GM23248 (cell line): ENCODE measurements around the gene LIMA1. TPM values are rescaled to one million over a fixed set of nuclear protein-coding genes. Genes with fewer than 3 reads are reported as not detected.

ENCODE experiments used
- DNase-seq: peaks from one replicate; pipeline ENCODE4 v3.0.0-alpha.2; 2015
- H2AFZ ChIP-seq: fragments of 200-600 bp; sonication (generic); 2 replicates; pipeline ENCODE4 v1.6.1; 2016; ENCODE audit warnings: antibody characterized with exemption
- H3F3A ChIP-seq: fragments of 200-600 bp; sonication (generic); 2 replicates; pipeline ENCODE4 v1.6.1; 2016; ENCODE audit warnings: mild to moderate bottlenecking, antibody characterized with exemption, mixed run types; ENCODE audit not compliant: insufficient read depth
- H3K27ac ChIP-seq: fragments of 200-600 bp; sonication (generic); 2 replicates; pipeline ENCODE4 v1.5.1; 2016; ENCODE audit warnings: mild to moderate bottlenecking
- H3K27me3 ChIP-seq: fragments of 200-600 bp; sonication (generic); replicated peaks from 2 replicates; pipeline ENCODE4 v1.6.1; 2016; ENCODE audit warnings: mild to moderate bottlenecking; ENCODE audit not compliant: insufficient read depth
- H3K36me3 ChIP-seq: fragments of 200-600 bp; sonication (generic); 2 replicates; pipeline ENCODE4 v1.6.1; 2016; ENCODE audit warnings: low read depth, mild to moderate bottlenecking
- H3K4me1 ChIP-seq: fragments of 200-600 bp; sonication (generic); 2 replicates; pipeline ENCODE4 v1.6.1; 2016; ENCODE audit warnings: mild to moderate bottlenecking; ENCODE audit not compliant: insufficient read depth
- H3K4me2 ChIP-seq: fragments of 200-600 bp; sonication (generic); one replicate; pipeline ENCODE4 v1.6.1; 2016; ENCODE audit warnings: mild to moderate bottlenecking; ENCODE audit not compliant: unreplicated experiment
- H3K4me3 ChIP-seq: fragments of 200-600 bp; sonication (generic); 2 replicates; pipeline ENCODE4 v1.5.1; 2016; ENCODE audit warnings: mild to moderate bottlenecking
- H3K79me2 ChIP-seq: fragments of 200-600 bp; sonication (generic); 2 replicates; pipeline ENCODE4 v1.6.1; 2016; ENCODE audit warnings: mild to moderate bottlenecking; ENCODE audit not compliant: insufficient read depth
- H3K9ac ChIP-seq: fragments of 200-600 bp; sonication (generic); 2 replicates; pipeline ENCODE4 v1.6.1; 2016; ENCODE audit warnings: mild to moderate bottlenecking
- H3K9me2 ChIP-seq: fragments of 200-600 bp; sonication (generic); 2 replicates; pipeline ENCODE4 v1.6.1; 2016; ENCODE audit warnings: mixed run types, mild to moderate bottlenecking, moderate library complexity; ENCODE audit not compliant: insufficient read depth
- H3K9me3 ChIP-seq: fragments of 200-600 bp; sonication (generic); one replicate; pipeline ENCODE4 v1.6.1; 2017; ENCODE audit warnings: low read depth
- H4K20me1 ChIP-seq: fragments of 200-600 bp; sonication (generic); 2 replicates; pipeline ENCODE4 v1.6.0; 2016; ENCODE audit not compliant: insufficient read depth
- EZH2 ChIP-seq: fragments of 200-600 bp; sonication (generic); IDR thresholded peaks from 2 replicates; pipeline ENCODE4 v1.6.1; 2018; ENCODE audit warnings: antibody characterized with exemption, mild to moderate bottlenecking; ENCODE audit not compliant: insufficient read depth, poor library complexity, severe bottlenecking
- EZH2phosphoT487 ChIP-seq: fragments of 200-600 bp; sonication (generic); IDR thresholded peaks from 2 replicates; pipeline ENCODE4 v1.6.1; 2018; ENCODE audit warnings: antibody characterized with exemption, moderate library complexity, mild to moderate bottlenecking, low read depth; ENCODE audit not compliant: insufficient read depth
- WGBS, 2 experiments: methylation state at CpG; one replicate each; pipeline ENCODE4 v1.1.6; 2015 to 2017; ENCODE audit warnings: low lambda C conversion rate in 2 of 2, low coverage in 1 of 2; ENCODE audit errors: missing lambda C conversion rate in 2 of 2; 5-methylcytosine and 5-hydroxymethylcytosine counted together
- in situ Hi-C: fragments of 300-500 bp; cut with MboI; formaldehyde crosslinking; loops from 2 replicates; pipeline ENCODE4 v1.15.0; 2020
- polyA plus RNA-seq: library from polyadenylated mRNA; unstranded; fragments of >200 nt; fragmentation: Nextera tagmentation; extraction: Ambion mirVana; gene quantifications from 2 replicates; pipeline ENCODE4 v1.2.1, GENCODE V29; 2016
- total RNA-seq: library from RNA; depleted of rRNA; stranded (reverse); fragments of >200 nt; shearing (Covaris generic); gene quantifications from 2 replicates; pipeline ENCODE4 v1.2.3, GENCODE V29; 2014

The LIMA1 gene
- total and polyA plus RNA-seq, 2 experiments from 2014 or later, result 180 to 256 TPM

DNA sequence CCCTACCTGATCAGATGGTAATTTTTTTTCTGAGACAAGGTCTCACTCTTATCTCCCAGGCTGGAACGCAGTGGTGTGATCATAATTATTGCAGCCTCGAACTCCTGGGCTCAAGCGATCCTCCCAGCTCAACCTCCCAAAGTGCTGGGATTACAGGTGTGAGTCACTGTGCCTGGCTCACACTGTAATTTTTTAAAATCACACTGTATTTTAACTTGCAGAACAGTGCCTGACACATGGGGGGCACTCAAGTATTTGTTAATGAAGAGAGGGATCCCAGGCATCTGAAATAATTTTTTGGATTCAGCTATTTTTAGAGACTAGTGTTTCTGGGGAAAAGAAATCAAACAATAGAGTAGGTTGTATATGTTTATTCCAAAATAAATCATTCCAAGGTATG lies 21.7 kb downstream of the LIMA1 start:
- H3K79me2 ChIP-seq, result no peaks in the 10 kb centered on the region

DNA sequence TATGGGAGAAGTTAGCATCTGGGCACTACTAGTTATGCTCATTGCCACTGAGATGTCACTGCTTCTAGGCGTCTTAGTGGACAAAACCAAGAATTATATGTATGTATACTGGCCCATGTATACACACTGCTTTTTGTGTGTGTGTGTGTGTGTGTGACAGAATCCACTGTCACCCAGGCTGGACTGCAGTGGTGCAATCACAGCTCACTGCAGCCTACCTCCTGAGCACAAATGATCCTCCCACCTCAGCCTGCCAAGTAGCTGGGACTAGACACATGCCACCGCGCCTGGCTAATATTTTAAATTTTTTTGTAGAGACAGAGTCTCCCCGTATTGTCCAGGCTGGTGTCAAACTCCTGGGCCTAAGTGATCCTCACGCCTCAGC lies 25.2 kb downstream of the LIMA1 start:
- no peak overlapping the region for H2AFZ ChIP-seq
- DNase-seq, result peak; percentile 46
- peaks cover 36% of the 10 kb centered on the region for H3K4me1 ChIP-seq
- no peak overlapping the region for H3K4me3 ChIP-seq
- in situ Hi-C loops, result no loop called here
- H3K36me3 ChIP-seq, result 0 out of 2 replicates have a peak, but pooled peaks cover 2% of the 10 kb centered on the region
- peak overlapping the region; percentile 32 for H3K4me2 ChIP-seq
- no peak for TF ChIP-seq EZH2phosphoT487
- no peaks in the 10 kb centered on the region for H3K79me2 ChIP-seq
- no peaks in the 10 kb centered on the region for H3K27me3 ChIP-seq
- no peak overlapping the region for H3K9ac ChIP-seq
- peak overlapping the region; percentile 23 for H3K27ac ChIP-seq
- H3K9me3 ChIP-seq, result no peaks in the 10 kb centered on the region
- WGBS, 2 experiments, result 12 to 27% methylated on average over 5 of the region's 5 CpGs
- no peaks in the 10 kb centered on the region for H3K9me2 ChIP-seq
- no peaks in the 10 kb centered on the region for H4K20me1 ChIP-seq
- peaks cover 15% of the 10 kb centered on the region for H3F3A ChIP-seq

More for the DNA sequence above, 21.7 kb downstream of the LIMA1 start:
- Histone ChIP-seq H4K20me1 (0 out of 2 replicates have a peak, but pooled peaks cover 3% of the 10 kb centered on the region), H3F3A (peaks cover 18% of the 10 kb centered on the region), H2AFZ (no peak overlapping the region), H3K4me1 (peaks cover 36% of the 10 kb centered on the region), H3K36me3 (no peaks in the 10 kb centered on the region), H3K9ac (no peak overlapping the region), H3K4me3 (no peak overlapping the region), H3K27ac (no peak overlapping the region), H3K27me3 (no peaks in the 10 kb centered on the region), H3K9me2 (no peaks in the 10 kb centered on the region), H3K9me3 (no peaks in the 10 kb centered on the region), H3K4me2 (no peak overlapping the region)
- WGBS, 2 experiments, result 94 to 97% methylated on average over 3 of the region's 3 CpGs
- peak; percentile 28 for DNase-seq
- no peak for TF ChIP-seq EZH2phosphoT487
- TF ChIP-seq EZH2, result no peak
- in situ Hi-C loops, result no loop called here

DNA sequence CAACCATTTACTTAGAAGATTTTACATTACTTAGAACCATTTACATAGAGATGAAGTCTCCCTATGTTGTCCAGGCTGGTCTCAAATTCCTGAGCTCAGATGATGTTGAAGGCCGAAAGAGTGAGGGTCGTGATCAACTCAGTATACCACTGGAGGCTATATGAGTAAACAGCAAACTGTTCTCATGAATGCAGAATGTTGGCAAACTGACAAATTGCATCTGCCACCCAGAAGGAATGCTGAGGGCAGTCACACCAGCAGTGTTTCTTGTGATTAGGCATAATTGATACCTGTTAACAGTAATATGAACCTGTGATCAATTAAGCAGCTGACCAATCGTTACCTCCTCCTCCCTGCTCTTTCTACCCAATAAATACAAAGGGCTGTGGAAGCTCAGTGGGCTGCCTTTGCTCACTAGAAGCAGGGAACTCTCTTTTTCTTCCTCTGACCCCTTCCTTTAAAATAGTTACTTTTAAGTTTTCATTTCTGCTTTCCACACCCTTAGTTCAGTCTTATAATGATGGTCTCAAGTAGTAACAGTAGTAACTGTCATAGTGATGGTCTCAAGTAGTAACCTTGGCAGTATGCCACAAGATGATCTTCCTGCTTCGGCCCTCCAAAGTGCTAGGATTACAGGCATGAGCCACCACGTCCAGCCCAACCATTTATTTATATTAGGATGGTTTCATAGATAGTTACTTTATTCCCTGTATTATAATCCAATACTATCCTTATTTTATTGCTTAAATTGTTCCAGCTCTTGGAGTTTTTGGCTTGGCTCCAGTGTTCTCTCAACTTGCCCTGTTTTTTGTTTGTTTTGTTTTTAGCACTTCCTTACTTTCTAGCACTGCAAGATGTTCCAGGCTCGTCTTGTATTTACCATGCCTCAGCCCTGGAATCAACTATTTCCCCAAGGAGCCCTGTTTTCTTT lies 25.8 kb downstream of the LIMA1 start:
- in situ Hi-C loops, result no loop called here
- H3K9me2 ChIP-seq, result no peaks in the 10 kb centered on the region
- no peaks in the 10 kb centered on the region for H3K27me3 ChIP-seq
- no peak overlapping the region for H2AFZ ChIP-seq
- peaks cover 15% of the 10 kb centered on the region for H3F3A ChIP-seq
- no peak overlapping the region for H3K4me3 ChIP-seq
- no peaks in the 10 kb centered on the region for H3K9me3 ChIP-seq
- peak; percentile 61 for DNase-seq
- no peaks in the 10 kb centered on the region for H4K20me1 ChIP-seq
- no peak overlapping the region for H3K9ac ChIP-seq
- H3K27ac ChIP-seq, result peak overlapping the region; percentile 23
- no peak for TF ChIP-seq EZH2phosphoT487
- no peak for TF ChIP-seq EZH2
- no peaks in the 10 kb centered on the region for H3K79me2 ChIP-seq
- 25 to 28% methylated on average over 6 of the region's 6 CpGs for WGBS, 2 experiments
- H3K36me3 ChIP-seq, result 0 out of 2 replicates have a peak, but pooled peaks cover 2% of the 10 kb centered on the region
- H3K4me1 ChIP-seq, result peaks cover 31% of the 10 kb centered on the region
- peak overlapping the region; percentile 32 for H3K4me2 ChIP-seq

DNA sequence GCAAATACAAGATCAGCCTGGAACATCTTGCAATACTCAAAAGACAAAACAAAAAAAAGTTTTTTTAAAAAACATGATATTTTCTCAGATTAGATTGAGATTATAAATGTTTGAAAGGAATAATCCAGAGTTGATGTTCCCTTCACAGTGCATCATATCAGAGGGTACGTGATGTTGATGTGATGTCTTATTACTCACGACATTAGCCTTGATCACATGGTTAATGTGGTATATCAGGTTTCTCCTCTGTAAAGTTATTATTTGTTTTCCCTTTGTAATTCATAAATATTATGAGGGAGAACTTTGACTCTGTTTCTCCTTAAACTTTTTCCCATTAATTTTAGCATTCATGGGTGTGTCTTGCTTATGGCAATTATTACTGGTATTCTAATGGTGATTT lies 26.6 kb downstream of the LIMA1 start:
- H3K4me1 ChIP-seq, result peaks cover 31% of the 10 kb centered on the region

More for the DNA sequence above, 26.6 kb downstream of the LIMA1 start:
- H3K36me3 ChIP-seq, result 0 out of 2 replicates have a peak, but pooled peaks cover 2% of the 10 kb centered on the region
- no peaks in the 10 kb centered on the region for H4K20me1 ChIP-seq
- no peaks in the 10 kb centered on the region for H3K9me2 ChIP-seq
- in situ Hi-C loops, result no loop called here
- no peaks in the 10 kb centered on the region for H3K79me2 ChIP-seq
- no peak for DNase-seq
- no peak overlapping the region for H3K4me2 ChIP-seq
- no peak for TF ChIP-seq EZH2
- no peak for TF ChIP-seq EZH2phosphoT487
- no peak overlapping the region for H2AFZ ChIP-seq
- 80 to 86% methylated on average over 2 of the region's 2 CpGs for whole genome bisulfite sequencing, 2 experiments
- peaks cover 15% of the 10 kb centered on the region for H3F3A ChIP-seq
- no peak overlapping the region for H3K27ac ChIP-seq
- no peak overlapping the region for H3K4me3 ChIP-seq
- H3K27me3 ChIP-seq, result no peaks in the 10 kb centered on the region
- no peak overlapping the region for H3K9ac ChIP-seq
- no peaks in the 10 kb centered on the region for H3K9me3 ChIP-seq
